Occipital lobe (tissue), 2 donors: ENCODE results near the gene SPTLC2. TPM values are rescaled to one million over a fixed set of nuclear protein-coding genes. Genes with fewer than 3 reads are reported as not detected.
"Not testable (repeated sequence)": the region's sequence is repeated elsewhere in the genome, so short reads cannot be mapped to it uniquely, and the experiment has no call there.

Source experiments
- DNase-seq: peaks from one replicate; lab custom pipeline; 2025; lab: John Stamatoyannopoulos, UW
- total RNA-seq: library from RNA; depleted of rRNA; stranded (reverse); fragments of >200 nt; gene quantifications from one replicate; pipeline ENCODE4 v1.2.3, GENCODE V29; 2014

Gene SPTLC2
- total RNA-seq, 1 donor from 2014 or later: 29.2 TPM

DNA sequence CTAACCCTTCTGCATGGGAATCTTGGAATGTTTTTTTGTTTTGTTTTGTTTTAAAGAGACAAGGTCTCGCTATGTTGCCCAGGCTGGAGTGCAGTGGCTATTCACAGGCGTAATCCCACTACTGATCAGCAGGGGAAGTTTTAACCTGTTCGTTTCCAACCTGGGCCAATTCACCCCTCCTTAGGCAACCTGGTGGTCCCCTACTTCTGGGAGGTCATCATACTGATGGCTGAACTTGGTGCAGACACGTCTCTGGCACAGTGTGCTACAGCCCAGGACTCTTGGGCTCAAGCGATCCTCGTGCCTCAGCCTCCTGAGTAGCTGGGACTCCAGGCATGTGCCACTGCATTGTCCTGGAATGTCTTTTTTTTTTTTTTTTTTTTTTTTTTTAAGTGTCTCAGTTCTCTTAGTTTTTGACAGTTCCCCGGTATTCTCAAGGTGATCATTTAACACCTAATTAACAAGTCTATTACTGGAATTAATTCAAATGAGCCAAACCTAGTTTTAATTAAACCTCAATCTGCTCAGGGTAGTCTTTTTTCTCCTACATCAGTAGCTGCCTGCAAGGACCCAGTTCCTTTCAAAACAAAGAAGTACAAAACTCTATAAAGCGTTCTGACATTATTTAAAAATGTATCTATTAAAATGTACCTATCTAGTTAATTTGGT lies 68.8 kb downstream of the SPTLC2 start:
- no peak for DNase-seq

GRCh38 chr14:77545171-77545570 lies 71.3 kb downstream of the SPTLC2 start:
- not testable (repeated sequence) for DNase-seq

DNA sequence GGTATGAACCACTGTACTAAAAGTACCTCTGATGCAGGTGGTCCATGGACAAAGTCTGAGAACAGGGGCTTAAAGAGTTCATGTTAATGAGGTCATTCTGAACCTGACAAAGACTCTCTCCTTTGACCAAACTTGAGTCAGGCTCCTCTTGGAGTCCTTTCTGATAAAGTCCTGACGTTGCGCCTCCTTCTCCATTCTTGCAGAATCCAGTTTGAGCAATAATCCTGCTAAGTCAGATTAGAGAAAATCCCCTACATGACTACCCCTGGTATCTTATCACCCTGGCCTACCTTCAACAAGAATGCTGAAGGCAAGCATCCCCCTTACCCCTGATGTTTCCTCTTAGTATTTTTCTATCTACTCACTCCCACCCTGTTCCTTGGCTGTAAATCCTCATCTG lies 71.9 kb downstream of the SPTLC2 start:
- DNase-seq: no peak

DNA sequence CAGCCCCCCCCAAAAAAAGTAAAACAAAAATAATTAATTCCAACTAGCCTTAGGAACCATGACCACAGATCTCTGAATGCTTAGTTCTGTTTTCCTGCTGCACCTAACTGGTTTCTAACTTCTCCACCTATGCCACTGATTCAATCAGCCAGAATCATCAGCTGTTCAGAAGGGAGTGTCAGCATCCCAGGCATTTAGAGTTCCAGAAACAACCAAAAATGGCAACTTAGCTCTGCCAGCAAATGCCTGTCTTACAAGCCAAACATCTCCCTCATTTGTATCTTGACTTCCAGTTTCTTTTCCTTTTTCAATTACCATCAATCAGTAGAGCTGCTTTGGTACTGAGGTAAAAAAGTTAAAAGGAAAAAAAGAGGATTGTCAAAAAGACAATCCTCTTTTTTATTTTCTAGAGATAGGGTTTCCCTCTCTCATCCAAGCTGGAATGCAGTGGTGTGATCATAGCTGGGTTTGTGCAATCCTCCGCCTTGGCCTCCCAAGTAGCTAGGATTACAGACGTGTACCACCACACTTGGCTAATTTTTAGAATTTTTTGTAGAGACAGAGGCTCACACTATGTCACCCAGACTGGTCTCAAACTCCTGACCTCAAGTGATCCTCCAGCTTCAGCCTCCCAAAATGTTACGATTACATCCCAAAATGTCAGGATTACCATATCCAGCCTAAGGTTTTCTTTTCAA lies 72.7 kb downstream of the SPTLC2 start:
- no peak for DNase-seq

- no peak for DNase-seq
Observed at GRCh38 chr14:77543240-77543551, 73.2 kb downstream of the SPTLC2 start.

DNA sequence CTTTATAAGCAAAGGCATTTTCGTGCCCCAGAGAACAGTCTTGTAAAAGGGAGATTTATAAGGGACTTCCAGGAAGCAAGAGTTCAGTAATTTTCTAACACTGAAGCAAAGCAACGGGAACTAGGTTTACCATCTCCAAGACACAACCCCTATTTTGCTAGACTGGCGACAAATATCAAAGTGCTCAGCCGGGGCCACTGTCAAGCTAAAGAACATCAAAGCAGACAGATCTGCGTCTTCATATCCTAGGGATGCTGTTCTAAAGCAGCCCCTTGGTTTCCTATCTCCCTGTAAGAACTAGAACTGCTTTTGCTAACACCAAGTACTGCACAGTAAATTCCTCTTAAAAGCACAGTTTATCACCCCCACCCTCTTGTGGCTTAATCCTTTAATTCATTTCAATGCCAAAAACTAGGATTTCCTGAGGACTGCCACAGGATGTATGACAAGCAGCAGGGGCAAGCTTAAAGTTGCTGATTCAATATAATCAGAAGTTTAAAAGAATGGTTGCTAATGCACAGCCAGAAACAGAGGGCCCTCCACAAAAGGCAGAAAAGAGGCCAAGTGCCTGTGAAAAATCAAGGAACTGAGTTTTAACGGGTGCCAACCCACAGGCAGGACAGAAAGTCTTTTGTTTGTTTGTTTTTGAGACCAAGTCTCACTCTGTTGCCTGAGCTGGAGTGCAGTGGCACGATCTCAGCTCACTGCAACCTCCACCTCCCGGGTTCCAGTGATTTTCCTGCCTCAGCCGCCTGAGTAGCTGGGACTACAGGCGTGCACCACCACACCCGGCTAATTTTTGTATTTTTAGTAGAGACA lies 73.8 kb downstream of the SPTLC2 start:
- no peak for DNase-seq

- no peak for DNase-seq
Observed at GRCh38 chr14:77541905-77542304, 74.5 kb downstream of the SPTLC2 start.

- not testable (repeated sequence) for DNase-seq
Observed at GRCh38 chr14:77536951-77537350, 79.5 kb downstream of the SPTLC2 start.

- no peak for DNase-seq
Observed at GRCh38 chr14:77531071-77531470, 85.4 kb downstream of the SPTLC2 start.

DNA sequence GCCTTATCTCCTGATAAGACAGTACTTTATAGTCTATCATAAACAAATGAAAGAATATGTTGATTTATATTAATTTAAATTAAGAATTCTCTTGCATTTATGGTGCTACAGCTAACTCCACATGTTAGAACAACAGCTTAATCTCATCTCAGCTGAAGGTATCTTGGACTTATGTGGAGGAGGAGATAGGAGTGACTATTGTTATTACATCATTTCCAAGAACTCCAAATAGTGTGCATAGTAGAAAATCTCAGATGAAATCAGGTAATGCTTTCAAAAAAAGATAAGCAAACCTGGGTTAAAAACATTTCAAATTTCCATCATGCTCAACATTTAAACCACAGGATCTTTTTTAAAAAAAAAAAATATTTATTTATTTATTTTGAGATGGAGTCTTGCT lies 86.5 kb downstream of the SPTLC2 start:
- no peak for DNase-seq

DNA sequence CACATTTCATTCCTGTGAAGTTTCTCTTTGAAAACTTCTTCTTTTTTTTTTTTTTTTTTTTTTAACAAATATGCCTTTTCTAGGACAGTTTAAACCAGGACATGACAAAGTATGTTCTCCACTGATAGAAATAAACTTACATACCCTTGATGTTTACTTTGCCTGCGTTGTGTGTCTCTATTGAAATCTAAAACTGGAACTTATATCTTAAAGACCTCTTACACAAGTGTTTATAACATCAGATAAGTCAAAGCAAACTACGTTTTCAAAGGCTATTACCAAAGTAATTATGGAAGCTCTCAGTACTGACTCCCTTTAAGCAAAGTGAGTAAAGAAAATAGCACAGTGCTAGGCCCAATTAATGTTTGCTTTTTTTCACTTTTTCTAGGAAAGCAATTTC lies 87.2 kb downstream of the SPTLC2 start:
- DNase-seq: no peak

DNA sequence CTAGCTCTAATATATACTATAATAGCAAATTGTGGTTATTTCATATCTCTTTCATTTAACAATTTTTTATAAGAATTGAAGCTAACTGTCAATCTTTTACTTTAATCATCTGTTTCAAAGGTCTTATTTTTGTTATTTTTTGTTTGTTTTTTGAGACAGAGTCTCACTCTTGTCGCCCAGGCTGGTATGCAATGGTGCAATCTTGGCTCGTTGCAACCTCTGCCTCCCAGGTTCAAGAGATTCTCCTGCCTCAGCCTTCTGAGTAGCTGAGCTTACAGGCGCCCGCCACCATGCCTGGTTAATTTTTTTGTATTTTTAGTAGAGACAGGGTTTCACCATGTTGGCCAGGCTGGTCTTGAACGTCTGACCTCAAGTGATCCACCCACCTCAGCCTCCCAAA lies 87.7 kb downstream of the SPTLC2 start:
- DNase-seq: not testable (repeated sequence)

DNA sequence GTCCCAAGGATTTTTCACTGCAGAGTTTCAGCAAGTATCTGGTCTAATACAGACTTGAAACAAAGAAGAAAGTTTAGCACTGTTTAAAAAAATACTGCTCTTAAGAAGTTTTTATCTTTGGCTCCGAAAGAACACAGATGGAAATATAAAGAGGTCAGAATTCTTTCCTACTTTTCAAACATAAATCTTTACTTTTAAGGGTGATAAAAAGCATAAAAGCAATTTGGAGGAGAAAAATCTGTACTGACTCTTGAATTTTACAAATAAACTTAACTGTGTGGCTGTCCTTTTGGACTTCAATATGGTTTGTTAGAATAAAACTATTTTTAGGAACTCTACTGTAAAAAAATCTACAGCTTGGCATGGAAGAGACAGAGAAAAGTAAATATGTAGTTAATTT lies 90.2 kb downstream of the SPTLC2 start:
- DNase-seq: no peak

GRCh38 chr14:77524536-77524935 lies 91.9 kb downstream of the SPTLC2 start:
- DNase-seq: no peak

GRCh38 chr14:77523109-77523508 lies 93.3 kb downstream of the SPTLC2 start:
- no peak for DNase-seq

DNA sequence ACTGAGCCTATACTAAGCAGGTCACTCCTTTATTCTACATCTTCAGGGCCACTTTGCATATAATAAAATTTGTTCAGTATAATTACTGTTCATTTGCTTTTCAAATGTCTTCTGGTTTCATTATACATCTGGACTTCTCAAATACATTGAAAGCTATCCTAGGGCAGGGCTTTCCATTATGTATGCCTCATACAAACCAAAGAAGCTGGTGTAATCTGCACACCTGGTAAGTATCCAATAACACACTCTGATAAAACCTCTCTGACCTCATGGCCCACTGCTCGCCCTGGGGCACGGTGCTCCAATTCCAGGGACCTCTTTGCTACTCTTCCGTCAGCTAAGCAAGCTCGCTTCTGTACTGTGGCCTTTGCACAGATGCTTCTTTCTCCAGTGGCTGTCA lies 95.9 kb downstream of the SPTLC2 start:
- DNase-seq: no peak

DNA sequence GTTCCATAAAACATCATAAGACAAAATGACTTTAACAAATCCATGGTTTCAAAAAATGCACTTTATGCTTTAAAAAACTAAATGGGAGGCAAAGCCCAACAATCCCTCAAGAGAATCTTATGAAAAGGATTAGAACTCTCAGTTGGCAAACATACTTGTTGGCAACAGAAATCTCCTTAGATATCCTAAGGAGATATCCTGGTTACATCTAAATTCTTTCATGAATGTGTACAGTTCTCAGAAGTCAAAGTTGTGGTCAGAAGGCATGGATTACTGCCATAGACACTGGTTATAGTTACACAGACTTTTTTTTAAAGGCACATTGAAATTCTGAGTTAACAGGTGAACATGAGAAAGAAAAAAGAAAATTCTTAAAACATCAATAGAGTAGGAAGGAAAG lies 100.3 kb downstream of the SPTLC2 start:
- DNase-seq: no peak

DNA sequence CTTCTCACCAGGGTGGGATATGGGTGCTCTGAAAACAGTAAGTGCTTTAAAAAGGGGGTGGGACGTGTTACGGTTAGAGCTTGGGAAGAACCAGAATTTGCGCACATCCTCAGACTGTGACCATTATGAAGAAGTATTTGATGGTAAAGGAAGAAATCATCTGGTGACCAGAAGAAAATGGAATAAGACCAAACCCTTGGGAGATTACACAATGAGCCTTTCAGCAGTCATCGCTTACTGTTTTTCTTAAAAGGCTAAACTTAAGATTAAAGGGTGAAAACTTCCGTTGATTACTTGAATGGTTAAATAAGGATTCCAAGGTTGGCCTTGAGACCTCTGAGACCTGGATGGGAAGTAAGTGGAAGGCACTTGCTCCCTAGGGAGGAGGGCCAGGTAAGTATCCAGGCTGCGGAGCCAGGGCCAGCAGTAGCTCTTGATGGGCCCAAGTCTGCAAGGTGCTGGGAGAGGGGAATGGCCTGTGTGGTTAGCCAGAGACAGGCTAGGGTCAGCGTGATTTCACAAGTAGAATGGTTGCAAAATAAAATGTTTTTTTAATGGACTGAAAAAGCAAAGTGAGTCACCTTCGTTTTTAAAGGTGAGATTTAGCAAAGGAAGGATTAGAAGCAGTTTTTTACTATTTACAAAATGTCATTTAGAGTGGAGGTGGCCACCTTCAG lies 104.8 kb downstream of the SPTLC2 start:
- DNase-seq: no peak

- DNase-seq: no peak
Observed at GRCh38 chr14:77509366-77509765, 107.1 kb downstream of the SPTLC2 start.

DNA sequence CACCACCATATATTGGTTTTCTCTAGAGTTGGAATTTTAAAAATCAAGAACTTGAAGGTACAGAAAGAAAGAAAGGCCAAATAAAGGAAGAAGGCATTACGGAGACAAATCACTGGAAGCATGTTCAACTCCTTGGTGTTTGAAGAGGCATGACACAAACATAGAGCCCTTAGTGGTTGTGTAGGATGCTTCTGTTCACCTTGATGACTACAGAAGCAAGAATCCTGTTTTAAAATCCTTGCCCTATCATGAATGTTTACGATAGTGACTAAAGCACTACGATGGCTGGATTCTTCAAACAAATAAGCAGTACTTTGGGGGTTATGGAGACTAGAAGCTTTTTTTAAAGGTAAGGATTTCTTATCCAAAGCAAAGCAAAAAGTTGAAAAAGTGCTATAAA lies 107.6 kb downstream of the SPTLC2 start:
- no peak for DNase-seq

DNA sequence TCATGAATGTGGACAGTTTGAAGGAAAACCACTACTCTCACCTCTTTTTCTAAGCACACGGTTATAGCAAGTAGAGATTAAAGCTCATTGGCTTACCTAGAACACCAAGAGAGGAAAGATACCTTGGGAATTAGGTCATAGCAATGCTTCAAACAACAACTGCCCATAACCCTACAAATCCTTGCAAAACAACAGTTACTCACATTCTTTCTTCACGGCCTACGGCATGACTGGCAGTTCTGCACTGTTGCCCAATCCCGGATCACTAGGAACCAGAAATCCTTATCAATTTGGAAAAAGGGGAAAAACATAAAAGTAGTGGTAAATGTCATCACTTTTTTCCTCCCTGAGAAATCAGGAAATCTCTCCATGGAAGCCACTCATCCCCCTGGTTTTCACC lies 108.2 kb downstream of the SPTLC2 start:
- DNase-seq: no peak

DNA sequence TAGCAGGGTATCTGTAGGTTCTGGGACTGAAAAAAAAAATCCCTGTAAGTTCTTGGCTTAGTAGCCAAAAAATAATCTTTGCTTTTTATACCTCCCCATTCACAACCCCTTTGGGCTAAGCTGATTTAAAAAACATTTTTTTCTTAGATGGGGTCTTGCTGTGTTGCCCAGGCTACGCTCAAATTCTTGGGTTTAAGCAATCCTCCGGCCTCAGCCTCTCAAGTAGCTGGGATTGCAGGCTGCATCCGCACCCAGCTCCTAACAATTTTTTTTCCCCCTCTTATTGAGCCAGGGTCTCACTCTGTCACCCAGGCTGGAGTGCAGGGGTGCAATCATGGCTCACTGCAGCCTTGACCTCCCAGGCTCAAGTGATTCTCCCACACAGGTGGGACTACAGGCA lies 108.7 kb downstream of the SPTLC2 start:
- no peak for DNase-seq
